ENCODE results near the gene SREBF1.

The SREBF1 gene

DNA sequence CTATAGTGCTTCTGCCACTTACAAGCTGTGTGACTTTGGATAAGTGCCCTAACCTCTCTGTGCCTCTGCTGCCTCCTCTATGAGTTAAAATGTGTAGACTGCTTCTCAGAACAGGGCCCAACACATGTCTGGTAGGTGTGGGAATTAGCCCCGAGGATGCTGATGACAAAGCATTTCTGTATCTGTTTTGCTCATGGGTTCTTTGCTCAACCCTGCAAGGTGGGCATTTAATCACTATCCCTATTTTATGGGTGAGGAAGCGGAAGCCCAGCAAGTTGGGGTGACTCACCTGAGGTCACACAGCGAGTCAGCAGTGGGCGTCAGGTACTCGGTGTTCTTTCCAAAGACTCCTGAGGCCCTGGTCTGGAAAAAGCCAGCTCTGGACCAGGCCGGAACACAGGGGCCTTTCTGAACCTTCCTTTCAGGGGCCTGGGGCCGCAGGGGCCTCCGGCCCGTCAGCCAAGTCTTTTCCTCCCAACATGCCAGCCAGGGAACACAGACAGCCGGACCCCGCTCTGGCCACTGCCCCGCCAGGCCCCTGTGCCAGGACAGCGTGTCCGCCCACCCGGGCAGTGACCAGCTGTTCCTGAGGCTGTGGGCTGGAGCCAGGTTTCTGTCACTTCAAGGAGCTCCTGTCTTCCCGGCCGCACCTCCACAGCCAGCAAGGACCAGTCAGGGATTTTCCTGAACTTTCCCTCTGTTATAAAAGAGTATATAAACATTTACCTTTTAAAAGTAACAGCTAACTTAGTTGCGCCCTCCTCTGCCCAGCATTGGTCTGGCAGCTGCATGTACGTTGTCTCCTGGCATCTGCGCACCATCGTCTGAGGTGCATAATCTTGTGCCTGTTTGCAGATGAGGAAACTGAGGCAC, 62.5 kb downstream of the SREBF1 start:
- no peak for DNase-seq

- no peak for DNase-seq
Observed at GRCh38 chr17:17772231-17772630, 64.6 kb downstream of the SREBF1 start.

DNA sequence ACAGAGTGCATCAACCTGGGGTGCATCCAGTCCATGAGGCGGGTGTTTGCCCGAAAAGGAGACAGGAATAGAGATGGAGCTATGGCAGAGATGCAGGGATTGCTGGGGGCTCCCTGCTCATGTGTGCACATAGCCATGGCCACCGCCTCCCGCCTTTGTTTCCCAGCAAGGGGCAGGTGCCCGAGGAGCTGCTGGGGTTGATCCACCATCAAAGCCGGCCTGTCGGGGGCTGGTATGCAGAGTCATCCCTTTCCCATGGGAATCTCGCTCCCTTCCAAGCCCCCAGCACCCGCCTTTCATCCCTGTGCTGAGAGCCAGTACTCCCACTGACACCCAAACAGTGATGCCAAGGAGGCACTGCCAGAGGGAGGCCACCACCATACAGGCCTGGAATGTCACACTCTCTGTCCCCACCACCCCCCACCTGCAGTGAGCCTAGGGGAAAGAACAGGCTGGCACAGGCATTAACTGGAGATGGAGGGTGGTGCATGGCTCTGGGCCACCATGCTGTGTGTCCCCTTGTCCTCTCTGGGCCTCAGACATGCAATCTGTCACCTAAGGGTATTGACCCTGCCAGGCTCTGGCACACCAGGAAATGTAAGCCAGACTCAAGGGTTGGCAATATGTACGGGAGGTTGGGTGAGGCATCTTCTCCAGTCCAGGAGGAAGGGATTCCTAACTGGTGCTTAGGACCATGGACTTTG, 65.1 kb downstream of the SREBF1 start:
- no peak for DNase-seq

GRCh38 chr17:17770632-17771044, 66.1 kb downstream of the SREBF1 start:
- DNase-seq = no peak

GRCh38 chr17:17769869-17770631, 66.7 kb downstream of the SREBF1 start:
- DNase-seq = no peak

DNA sequence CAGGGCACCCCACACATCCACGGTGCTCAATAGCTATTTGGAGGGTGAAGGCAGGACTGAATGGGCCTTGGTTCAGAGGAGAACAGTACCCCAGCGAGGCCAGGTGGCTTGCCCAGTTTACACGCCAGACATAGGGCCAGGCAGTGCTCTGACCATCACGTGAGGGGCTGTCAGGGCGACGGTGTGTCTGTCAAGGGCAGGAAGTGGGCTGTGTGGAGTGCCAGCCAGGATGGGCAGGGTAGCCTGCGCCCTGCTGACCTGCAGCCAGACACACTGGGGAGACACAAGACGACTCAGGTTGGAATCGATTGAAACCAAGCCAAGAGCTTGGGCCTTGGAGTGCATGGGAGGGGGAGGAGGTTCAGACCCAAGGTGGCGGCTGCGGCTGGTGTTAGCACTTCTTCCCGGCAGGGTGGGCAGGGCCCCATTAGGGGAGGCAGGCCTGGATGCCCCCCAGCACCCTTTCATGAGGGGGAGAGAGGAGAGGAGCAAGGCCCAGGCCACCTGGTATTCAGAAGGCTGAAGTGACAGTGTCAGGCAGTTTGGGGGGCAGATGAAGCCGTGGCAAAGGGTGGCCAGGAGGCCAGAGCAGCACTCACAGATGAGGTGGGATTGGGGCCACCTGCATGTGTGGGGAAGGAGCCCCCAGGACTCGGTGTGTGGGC, 68.2 kb downstream of the SREBF1 start:
- DNase-seq = no peak

GRCh38 chr17:17767887-17768418, 68.8 kb downstream of the SREBF1 start:
- DNase-seq = no peak

- DNase-seq = no peak
Observed at GRCh38 chr17:17767154-17767869, 69.5 kb downstream of the SREBF1 start.

DNA sequence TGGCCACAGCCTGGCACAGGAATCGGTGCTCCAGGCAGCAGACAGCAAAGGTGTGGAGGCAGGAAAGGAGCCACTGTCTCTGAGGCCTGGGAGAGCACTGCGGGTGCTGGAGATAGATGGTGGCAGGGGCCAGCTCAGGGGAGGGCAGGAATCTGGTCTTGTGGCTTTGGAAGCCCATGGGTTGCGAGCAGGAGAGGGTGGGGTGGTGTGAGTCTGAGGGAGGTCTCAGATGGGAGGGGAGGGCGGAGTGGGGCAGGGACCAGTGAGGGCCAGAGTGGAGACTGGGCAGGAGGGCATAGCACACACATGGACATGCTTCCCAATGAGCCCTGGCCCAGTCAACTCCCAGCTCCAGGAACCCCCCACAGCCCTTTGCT, 70.1 kb downstream of the SREBF1 start:
- DNase-seq = no peak

GRCh38 chr17:17766077-17766743, 70.6 kb downstream of the SREBF1 start:
- DNase-seq = no peak

DNA sequence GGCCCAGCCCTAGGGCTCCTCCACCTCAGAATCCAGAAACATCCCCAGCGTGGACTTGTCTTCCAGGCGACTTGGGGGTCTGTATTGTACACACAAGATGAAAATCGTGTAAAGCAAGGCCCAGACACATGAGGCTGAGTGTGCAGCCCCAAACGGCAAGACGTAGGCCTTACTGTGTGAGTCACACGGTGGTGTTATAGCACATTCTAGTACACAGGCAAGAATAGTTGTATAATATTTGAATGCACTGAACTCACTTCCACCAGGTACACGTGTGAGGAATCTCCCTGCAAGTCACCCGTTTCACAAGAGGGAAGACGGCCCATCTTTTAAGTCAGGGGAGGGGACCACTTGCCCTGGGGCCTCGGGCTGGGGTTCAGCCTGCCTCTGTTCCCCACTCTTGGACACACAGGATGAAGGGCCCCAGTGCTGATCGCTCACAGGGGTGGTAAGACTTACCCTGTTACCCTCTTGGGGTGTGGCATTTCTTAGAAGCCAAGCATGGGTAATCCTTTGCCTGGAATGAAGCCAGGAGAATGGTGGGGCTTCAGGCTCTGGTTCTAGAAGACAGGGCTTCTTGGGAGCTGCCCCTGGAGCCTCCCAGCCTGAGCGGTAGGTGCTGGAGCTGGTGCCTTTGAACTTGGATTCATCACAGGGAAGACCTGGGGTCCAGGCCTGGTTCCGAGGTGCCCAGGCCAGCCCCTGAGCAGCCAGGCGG, 71.3 kb downstream of the SREBF1 start:
- DNase-seq = no peak

- no peak for DNase-seq
Observed at GRCh38 chr17:17763734-17764133, 73.1 kb downstream of the SREBF1 start.

DNA sequence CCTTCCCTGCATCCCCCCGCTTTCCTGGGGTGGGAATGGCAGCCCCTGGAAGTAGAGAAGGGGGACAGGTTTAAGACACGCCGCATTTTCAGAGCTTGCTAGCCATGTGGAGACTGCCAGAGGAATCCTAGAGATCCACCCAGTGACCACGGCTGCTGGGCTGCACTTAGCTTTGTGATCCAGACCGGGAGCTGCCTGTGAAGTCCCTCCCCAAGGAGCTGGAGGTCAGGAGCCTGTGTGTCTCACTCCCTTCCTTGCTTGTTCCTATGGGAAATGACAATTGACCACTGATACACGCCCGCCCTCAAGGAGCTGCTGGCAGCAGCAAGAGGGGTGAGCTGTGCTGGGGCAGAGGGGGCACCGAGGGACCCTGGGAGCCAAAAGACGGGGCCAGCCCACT, 73.7 kb downstream of the SREBF1 start:
- DNase-seq = no peak

GRCh38 chr17:17762744-17763105, 74.1 kb downstream of the SREBF1 start:
- DNase-seq = no peak
